Aorta (tissue), 5 donors: ENCODE measurements around the gene APEH. TPM values are rescaled to one million over a fixed set of nuclear protein-coding genes. Genes with fewer than 3 reads are reported as not detected.
"Not testable (repeated sequence)": the region's sequence is repeated elsewhere in the genome, so short reads cannot be mapped to it uniquely, and the experiment has no call there.

Source experiments
- ATAC-seq: fragments of 200-7000 bp; cut with Tn5 transposase; one replicate; pipeline ENCODE4 v1.9.1; 2022; ENCODE audit warnings: moderate library complexity; ENCODE audit not compliant: low FRiP score
- DNase-seq, 2 donors: peaks; one replicate each; pipeline ENCODE4 v3.0.0-alpha.2; 2020
- H3K27ac ChIP-seq, 2 donors: one replicate each; pipeline ENCODE4 v1.5.1; 2013; ENCODE audit warnings: low read length in 2 of 2, mild to moderate bottlenecking in 2 of 2, moderate library complexity in 2 of 2, control low read depth in 1 of 2, inconsistent platforms in 1 of 2, low read depth in 1 of 2
- H3K27me3 ChIP-seq, 2 donors: one replicate each; pipeline ENCODE4 v1.6.1; 2013; ENCODE audit warnings: control low read depth in 1 of 2, low read length in 1 of 2, mild to moderate bottlenecking in 1 of 2, moderate library complexity in 1 of 2; ENCODE audit not compliant: insufficient read depth in 2 of 2, control insufficient read depth in 1 of 2
- H3K36me3 ChIP-seq, 2 donors: one replicate each; pipeline ENCODE4 v1.6.1; 2013; ENCODE audit warnings: control low read depth in 1 of 2, low read length in 1 of 2, mild to moderate bottlenecking in 1 of 2; ENCODE audit not compliant: insufficient read depth in 2 of 2, control insufficient read depth in 1 of 2
- H3K4me1 ChIP-seq, 2 donors: one replicate each; pipeline ENCODE4 v1.6.1; 2013; ENCODE audit warnings: low read length in 2 of 2, control low read depth in 1 of 2, mild to moderate bottlenecking in 1 of 2, moderate library complexity in 1 of 2; ENCODE audit not compliant: insufficient read depth in 2 of 2, control insufficient read depth in 1 of 2
- H3K4me3 ChIP-seq, 2 donors: one replicate each; pipeline ENCODE4 v1.5.1; 2013; ENCODE audit warnings: low read length in 2 of 2, control low read depth in 1 of 2, mild to moderate bottlenecking in 1 of 2
- H3K9me3 ChIP-seq: one replicate; pipeline ENCODE4 v1.6.1; 2013; ENCODE audit warnings: mild to moderate bottlenecking, low read length; ENCODE audit not compliant: control insufficient read depth
- WGBS, 2 donors: extraction: QIAGEN DNeasy Blood & Tissue Kit; methylation state at CpG; one replicate each; pipeline ENCODE4 v1.1.7; 2013; 5-methylcytosine and 5-hydroxymethylcytosine counted together
- intact Hi-C, 2 donors: fragments of 100-400 bp; cut with DNase I; formaldehyde crosslinking; loops; one replicate each; pipeline versions ENCODE4 v1.14.2 to v1.15.0; 2022
- polyA plus RNA-seq, 2 donors: library from polyadenylated mRNA; stranded (reverse); fragments of 200-250 nt; gene quantifications; one replicate each; pipeline ENCODE4 v1.2.3, GENCODE V29; 2013
- total RNA-seq, 2 donors: library from RNA; stranded (reverse); fragmentation: NEBNext Ultra II Directional; extraction: Animal tissue kit (Norgen Biotek cat#: 25700); gene quantifications; one replicate each; pipeline ENCODE4 v1.2.1, GENCODE V29; 2021
- donor health status: healthy with polysubstance abuse.
- donor health status: Bipolar disorder and iron deficiency.
- donor health status: DM: no; HTN: no; CAD: no.
- donor health status: DM: no; HTN: no; CAD: no.
- donor health status: DM: yes; HTN: yes; CAD: no.

The APEH gene
- total and polyA plus RNA-seq, 4 donors = 30.3 to 53.6 (median 49.4) TPM

DNA sequence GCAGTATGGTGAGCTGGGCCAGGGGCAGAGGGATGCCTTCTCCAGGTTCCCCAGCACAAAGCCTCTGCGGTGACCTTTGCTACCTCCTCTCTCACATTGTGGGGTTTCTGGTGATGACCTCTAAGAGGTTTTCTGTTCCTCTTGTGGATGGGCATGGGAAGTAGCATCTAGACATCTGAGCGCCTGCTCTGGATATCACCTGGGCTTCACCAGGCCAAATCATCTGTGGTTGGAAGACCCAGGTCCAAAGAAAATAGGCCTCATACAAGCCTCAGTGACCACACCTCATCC lies 7.0 kb downstream of the APEH start:
- WGBS, 2 donors = 94 to 98% methylated on average over 2 of the region's 2 CpGs
- Histone ChIP-seq H3K4me1 (no peaks in the 10 kb centered on the region), H3K9me3 (no peaks in the 10 kb centered on the region), H3K27ac (no peak overlapping the region), H3K36me3 (peaks cover 0 to 9% of the 10 kb centered on the region in 2 donors), H3K4me3 (no peak overlapping the region), H3K27me3 (no peaks in the 10 kb centered on the region)
- ATAC-seq = no peak
- DNase-seq = no peak
- intact Hi-C loops = no loop called here

GRCh38 chr3:49681543-49681942 lies 7.4 kb downstream of the APEH start:
- H3K27ac ChIP-seq = no peak overlapping the region
- H3K4me3 ChIP-seq = no peak overlapping the region
- DNase-seq (no peak), ATAC-seq (no peak)
- intact Hi-C loops = no loop called here
- no peaks in the 10 kb centered on the region for H3K4me1 ChIP-seq
- no peaks in the 10 kb centered on the region for H3K9me3 ChIP-seq
- H3K27me3 ChIP-seq = no peaks in the 10 kb centered on the region
- 76 to 82% methylated on average over 4 of the region's 4 CpGs for WGBS, 2 donors
- peaks cover 0 to 8% of the 10 kb centered on the region in 2 donors for H3K36me3 ChIP-seq

- Histone ChIP-seq H3K36me3 (peaks cover 0 to 8% of the 10 kb centered on the region in 2 donors), H3K4me1 (no peaks in the 10 kb centered on the region), H3K27ac (no peak overlapping the region), H3K27me3 (no peaks in the 10 kb centered on the region), H3K9me3 (no peaks in the 10 kb centered on the region), H3K4me3 (no peak overlapping the region)
- DNase-seq = no peak
- 46 to 47% methylated on average over 6 of the region's 6 CpGs for whole genome bisulfite sequencing, 2 donors
- intact Hi-C loops = no loop called here
- ATAC-seq = no peak
These were observed 9.0 kb downstream of the APEH start for GRCh38 chr3:49683162-49683561.

- intact Hi-C loops, H3K36me3 ChIP-seq, H3K9me3 ChIP-seq, H3K4me3 ChIP-seq, DNase-seq, H3K27ac ChIP-seq, H3K27me3 ChIP-seq, ATAC-seq, H3K4me1 ChIP-seq: not testable (repeated sequence)
- 91% methylated on average over 2 of the region's 2 CpGs for WGBS, 2 donors
These were observed 10.3 kb downstream of the APEH start for GRCh38 chr3:49684453-49684852.

DNA sequence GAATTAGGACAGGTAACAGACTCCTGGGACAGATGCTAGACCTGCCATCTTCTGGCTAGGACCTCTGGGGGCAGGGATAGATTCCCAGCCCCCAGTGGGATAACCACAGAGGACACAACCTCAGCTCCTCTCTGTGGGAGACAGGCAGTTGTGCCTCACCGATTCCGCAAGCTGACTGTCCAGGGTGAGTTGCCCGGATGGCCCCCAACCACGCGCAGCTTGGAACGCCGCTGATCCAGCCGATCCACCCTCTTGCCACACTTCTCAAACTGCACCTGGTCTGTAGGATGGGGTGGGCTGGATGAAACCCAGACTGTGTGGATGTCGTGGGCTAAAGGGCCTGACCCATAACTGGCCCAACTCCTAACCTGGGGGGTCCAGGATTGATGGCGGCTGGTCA lies 11.0 kb downstream of the APEH start:
- H3K36me3 ChIP-seq, H3K4me3 ChIP-seq, H3K27me3 ChIP-seq, ATAC-seq, H3K27ac ChIP-seq, H3K4me1 ChIP-seq, DNase-seq, intact Hi-C loops, H3K9me3 ChIP-seq: not testable (repeated sequence)
- 89 to 96% methylated on average over 9 to 10 of the region's 10 CpGs for WGBS, 2 donors

- DNase-seq, H3K9me3 ChIP-seq, intact Hi-C loops, H3K27me3 ChIP-seq, H3K4me1 ChIP-seq, H3K36me3 ChIP-seq, ATAC-seq, H3K4me3 ChIP-seq, H3K27ac ChIP-seq: not testable (repeated sequence)
- 14 to 20% methylated on average over 23 to 36 of the region's 36 CpGs for WGBS, 2 donors
These were observed 11.7 kb downstream of the APEH start for GRCh38 chr3:49685846-49686245.

DNA sequence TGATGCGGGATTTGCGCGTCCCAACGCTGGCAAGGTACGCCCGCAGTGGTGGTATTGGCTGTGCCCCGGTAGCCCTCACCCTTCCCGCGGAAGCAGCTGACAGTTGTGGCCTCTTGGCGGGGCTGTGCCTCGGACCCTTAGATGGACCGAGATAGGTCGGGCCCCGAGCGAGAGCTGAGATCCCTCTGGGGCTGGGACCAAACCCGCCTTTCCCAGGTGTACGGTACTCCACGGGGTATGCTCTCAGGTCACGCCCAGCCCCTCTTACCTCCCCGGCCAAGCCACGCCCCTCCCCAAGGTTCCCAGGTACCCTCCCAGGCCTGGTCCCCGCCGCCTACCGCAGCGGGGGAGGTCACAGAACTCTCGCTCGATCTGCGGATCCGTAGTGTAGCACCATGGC lies 12.2 kb downstream of the APEH start:
- H3K4me1 ChIP-seq, intact Hi-C loops, H3K27me3 ChIP-seq, H3K36me3 ChIP-seq, DNase-seq, H3K27ac ChIP-seq, H3K4me3 ChIP-seq, H3K9me3 ChIP-seq: not testable (repeated sequence)
- peak; percentile 5 for ATAC-seq
- 1 to 2% methylated on average over 23 to 25 of the region's 29 CpGs for WGBS, 2 donors

DNA sequence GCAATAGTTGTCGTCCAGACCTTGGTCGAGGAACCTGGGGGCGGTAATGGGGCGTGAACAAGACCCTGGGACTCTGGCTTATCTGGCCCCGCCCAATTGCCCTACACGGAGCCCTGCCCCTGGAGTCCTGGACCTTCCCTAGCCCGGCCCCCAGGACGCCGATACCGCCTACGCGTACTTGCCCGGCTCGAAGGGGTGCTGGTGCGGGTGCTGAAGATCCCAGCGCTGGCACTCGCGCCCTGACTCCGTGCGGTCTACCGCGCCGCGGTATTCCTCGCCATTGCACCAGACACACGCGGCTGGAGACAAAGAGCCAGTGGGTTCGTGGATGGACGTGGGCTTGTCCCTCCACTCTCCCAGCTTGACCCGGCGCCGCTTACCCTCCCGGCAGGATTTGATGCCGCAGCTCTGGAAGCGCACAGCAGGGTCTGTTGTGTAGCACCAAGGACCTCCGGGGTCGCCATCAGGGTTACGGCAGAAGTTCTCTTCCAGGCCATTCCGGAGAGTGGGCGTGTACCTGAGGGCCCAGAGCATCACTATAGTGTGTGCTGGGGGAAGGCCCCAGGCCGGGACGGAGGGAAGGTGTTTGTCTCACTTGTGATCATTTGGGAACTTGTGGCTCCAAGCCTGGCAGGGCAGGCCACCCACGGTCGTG lies 12.7 kb downstream of the APEH start:
- ATAC-seq = peak; percentile 9
- intact Hi-C loops = not testable (repeated sequence)
- peak; percentile 77 to 85 for DNase-seq

GRCh38 chr3:49687424-49687795 lies 13.3 kb downstream of the APEH start:
- DNase-seq, ATAC-seq, H3K4me1 ChIP-seq, H3K27me3 ChIP-seq, intact Hi-C loops, H3K9me3 ChIP-seq, H3K4me3 ChIP-seq, H3K36me3 ChIP-seq, H3K27ac ChIP-seq: not testable (repeated sequence)
- 93% methylated on average over 12 of the region's 12 CpGs for WGBS, 2 donors

More for the DNA sequence above, 12.7 kb downstream of the APEH start:
- H3K9me3 ChIP-seq, H3K27ac ChIP-seq, H3K27me3 ChIP-seq, H3K4me1 ChIP-seq, H3K36me3 ChIP-seq, H3K4me3 ChIP-seq: not testable (repeated sequence)
- WGBS, 2 donors = 9 to 10% methylated on average over 41 to 44 of the region's 44 CpGs
